Measurements from ENCODE around the gene PCSK6. TPM values are rescaled to one million over a fixed set of nuclear protein-coding genes. Genes with fewer than 3 reads are reported as not detected.
A peak's percentile ranks its signal among the peaks of the same experiment; 100 is the strongest.

The PCSK6 gene
- total and polyA plus RNA-seq, 2 donors from 2014 or later, result 3.8 to 7.3 TPM

GRCh38 chr15:101316529-101316928, 173.0 kb downstream of the PCSK6 start:
- Histone ChIP-seq H3K9ac (ENCODE audit: low read length in 3 of 3) (no peak overlapping the region), H3K27me3 (ENCODE audit: control insufficient read depth, insufficient read depth, low read length) (no peaks in the 10 kb centered on the region), H3K36me3 (ENCODE audit: control insufficient read depth in 2 of 3, insufficient read depth in 3 of 3, low read length in 3 of 3) (no peaks in the 10 kb centered on the region), H3K27ac (ENCODE audit: low read depth in 2 of 2, low read length in 2 of 2) (no peak overlapping the region), H3K4me3 (ENCODE audit: low read length in 3 of 3) (no peak overlapping the region), H3K9me3 (ENCODE audit: control insufficient read depth in 2 of 3, insufficient read depth in 1 of 3, low read length in 3 of 3) (no peaks in the 10 kb centered on the region), H3K4me1 (ENCODE audit: control insufficient read depth in 2 of 3, insufficient read depth in 2 of 3, low read depth in 1 of 3, low read length in 3 of 3) (peaks cover 0 to 2% (median 0%) of the 10 kb centered on the region in 3 donors)
- intact Hi-C loops (cut with DNase I), result no loop called here
- DNase-seq (peak in 1 of 5 donors; percentile 20), FAIRE-seq (no peak)
- TF ChIP-seq CTCF (IDR thresholded peaks at IDR 0.05; ENCODE audit: borderline replicate concordance, extremely low read depth, insufficient read depth), result no peak

DNA sequence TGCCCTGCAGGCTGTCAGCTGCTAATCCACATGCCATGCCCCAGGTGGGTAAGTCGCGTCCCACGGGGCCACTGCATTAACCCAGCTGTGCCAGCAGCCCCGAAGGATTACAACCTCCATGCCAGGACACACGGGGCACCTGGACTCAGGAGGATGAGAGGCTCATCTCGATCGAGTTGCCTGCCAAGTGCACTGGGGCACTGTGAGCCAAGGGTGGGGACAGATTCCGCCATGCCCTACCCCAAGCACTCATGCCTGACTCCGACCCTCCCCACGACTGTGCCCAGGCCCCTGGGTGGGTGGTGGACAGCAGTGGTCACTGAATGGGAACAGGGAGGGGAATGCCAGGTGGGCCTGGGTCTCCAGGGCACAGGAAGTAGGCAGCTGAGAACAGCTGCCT, 173.8 kb downstream of the PCSK6 start:
- no peak for TF ChIP-seq CTCF (IDR thresholded peaks at IDR 0.05; ENCODE audit: borderline replicate concordance, extremely low read depth, insufficient read depth)
- no peak overlapping the region for H3K27ac ChIP-seq (ENCODE audit: low read depth in 2 of 2, low read length in 2 of 2)
- no peaks in the 10 kb centered on the region for H3K36me3 ChIP-seq (ENCODE audit: control insufficient read depth in 2 of 3, insufficient read depth in 3 of 3, low read length in 3 of 3)
- H3K4me3 ChIP-seq (ENCODE audit: low read length in 3 of 3), result no peak overlapping the region
- no peaks in the 10 kb centered on the region for H3K27me3 ChIP-seq (ENCODE audit: control insufficient read depth, insufficient read depth, low read length)
- H3K9ac ChIP-seq (ENCODE audit: low read length in 3 of 3), result no peak overlapping the region
- DNase-seq, result peak in 1 of 5 donors; percentile 20
- no peaks in the 10 kb centered on the region for H3K4me1 ChIP-seq (ENCODE audit: control insufficient read depth in 2 of 3, insufficient read depth in 2 of 3, low read depth in 1 of 3, low read length in 3 of 3)
- no peaks in the 10 kb centered on the region for H3K9me3 ChIP-seq (ENCODE audit: control insufficient read depth in 2 of 3, insufficient read depth in 1 of 3, low read length in 3 of 3)
- FAIRE-seq, result no peak
- intact Hi-C loops (cut with DNase I), result no loop called here

DNA sequence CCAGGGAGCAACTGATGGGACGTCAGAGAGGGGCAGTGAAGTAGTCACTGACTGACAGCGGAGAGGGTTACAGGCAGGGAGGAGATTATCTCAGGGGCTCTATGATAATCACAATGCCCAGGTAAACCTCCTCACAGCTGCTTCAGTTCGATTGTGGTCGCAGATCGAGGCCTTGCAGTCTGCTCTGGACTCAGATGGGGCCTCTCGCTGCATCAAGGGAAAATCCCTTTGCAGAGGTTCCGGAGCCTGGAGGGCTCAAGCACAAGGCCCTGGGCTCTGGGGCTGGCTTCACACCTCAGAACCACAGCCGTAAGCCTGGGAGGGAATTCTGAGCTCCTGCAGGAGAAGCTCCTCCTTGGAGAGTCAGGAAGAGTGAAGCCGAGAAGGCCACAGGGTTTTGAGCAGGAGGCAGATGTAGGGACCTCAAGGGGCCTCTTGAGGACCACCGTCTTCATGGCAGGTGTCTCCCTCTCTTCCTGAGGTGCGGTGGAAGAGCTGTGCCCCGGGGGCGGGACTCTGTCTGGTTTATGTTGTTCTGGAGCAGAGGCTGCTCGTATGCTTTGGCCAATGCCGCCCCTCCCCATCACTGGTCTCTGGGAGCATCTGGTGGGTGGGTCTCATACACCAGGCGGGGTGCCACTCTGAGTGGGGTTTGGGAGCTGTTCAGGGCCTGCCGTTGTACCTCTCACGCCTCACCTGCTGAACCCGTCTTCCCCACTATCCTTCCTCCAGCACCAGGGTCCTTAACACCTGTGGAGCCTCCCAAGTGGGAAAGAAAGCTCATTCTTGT, 175.0 kb downstream of the PCSK6 start:
- FAIRE-seq, result no peak
- H3K36me3 ChIP-seq (ENCODE audit: control insufficient read depth in 2 of 3, insufficient read depth in 3 of 3, low read length in 3 of 3), result no peaks in the 10 kb centered on the region
- intact Hi-C loops (cut with DNase I), result no loop called here
- no peaks in the 10 kb centered on the region for H3K4me1 ChIP-seq (ENCODE audit: control insufficient read depth in 2 of 3, insufficient read depth in 2 of 3, low read depth in 1 of 3, low read length in 3 of 3)
- no peak for TF ChIP-seq CTCF (IDR thresholded peaks at IDR 0.05; ENCODE audit: borderline replicate concordance, extremely low read depth, insufficient read depth)
- no peak overlapping the region for H3K27ac ChIP-seq (ENCODE audit: low read depth in 2 of 2, low read length in 2 of 2)
- H3K27me3 ChIP-seq (ENCODE audit: control insufficient read depth, insufficient read depth, low read length), result no peaks in the 10 kb centered on the region
- H3K9me3 ChIP-seq (ENCODE audit: control insufficient read depth in 2 of 3, insufficient read depth in 1 of 3, low read length in 3 of 3), result no peaks in the 10 kb centered on the region
- H3K4me3 ChIP-seq (ENCODE audit: low read length in 3 of 3), result no peak overlapping the region
- peak in 1 of 5 donors; percentile 13 for DNase-seq
- H3K9ac ChIP-seq (ENCODE audit: low read length in 3 of 3), result no peak overlapping the region
